HepG2 (cell line): Measurements from ENCODE around the gene RABGAP1. TPM values are rescaled to one million over a fixed set of nuclear protein-coding genes. Genes with fewer than 3 reads are reported as not detected.
A peak's percentile ranks its signal among the peaks of the same experiment; 100 is the strongest.

ENCODE experiments used
- ATAC-seq: fragments of 200-7000 bp; cut with Tn5 transposase; 3 replicates; pipeline ENCODE4 v1.9.1; 2020; ENCODE audit warnings: mild to moderate bottlenecking, moderate library complexity
- BruUV-seq: library from RNA; stranded (reverse); fragments of 400-500 nt; replicated peaks from 2 replicates; lab custom pipeline; 2021; lab: Mats Ljungman, UMichigan
- CTCF ChIA-PET: fragments of 300-600 bp; formaldehyde crosslinking; extraction: SDS; loops from one replicate; lab custom pipeline; 2021; ENCODE audit warnings: low total read pairs, inconsistent platforms, low intra/inter-chr PET ratio; lab: Yijun Ruan, JAX
- POLR2A ChIA-PET: fragments of 350-600 bp; sonication (Branson Sonifier 250); formaldehyde crosslinking; loops from one replicate; lab custom pipeline; 2020; ENCODE audit warnings: antibody characterized with exemption, inconsistent platforms; lab: Yijun Ruan, JAX
- DNase-seq: peaks from one replicate; pipeline ENCODE4 v3.0.0-alpha.2; 2015; ENCODE audit warnings: low spot score
- FAIRE-seq: peaks from 3 replicates; lab custom pipeline; 2011; peaks lifted over from hg19 to GRCh38; lab: Jason Lieb, UNC
- H2AFZ ChIP-seq: one replicate; pipeline ENCODE4 v1.6.1; 2011; ENCODE audit warnings: low read length, inconsistent platforms
- H3K27ac ChIP-seq: fragments of 300-600 bp; 3 replicates; pipeline ENCODE4 v1.8.0; 2011; ENCODE audit warnings: mixed run types, mild to moderate bottlenecking, mixed read lengths, low read length, inconsistent platforms; ENCODE audit not compliant: insufficient read depth; ENCODE audit errors: extremely low read length
- H3K27me3 ChIP-seq, 2 experiments: fragments of 200-600 bp in 1 of 2; 2 replicates in 1 of 2; 3 replicates in 1 of 2; pipeline versions ENCODE4 v1.6.0 to v1.8.0; 2011; ENCODE audit warnings: low read length in 2 of 2, mild to moderate bottlenecking in 2 of 2, moderate library complexity in 2 of 2, inconsistent platforms in 1 of 2; ENCODE audit not compliant: insufficient read depth in 2 of 2, control insufficient read depth in 1 of 2
- H3K36me3 ChIP-seq, 2 experiments: fragments of 200-600 bp in 1 of 2; replicated peaks in 1 of 2; 2 replicates in 1 of 2; 3 replicates in 1 of 2; pipeline versions ENCODE4 v1.5.1 to v1.8.0; 2011; ENCODE audit warnings: low read length in 2 of 2, inconsistent platforms in 1 of 2; ENCODE audit not compliant: insufficient read depth in 2 of 2, control insufficient read depth in 1 of 2
- H3K4me1 ChIP-seq: 2 replicates; pipeline ENCODE4 v1.5.1; 2012; ENCODE audit warnings: low read length, inconsistent platforms; ENCODE audit not compliant: insufficient read depth
- H3K4me2 ChIP-seq: 2 replicates; pipeline ENCODE4 v1.6.0; 2011; ENCODE audit warnings: low read depth, low read length, inconsistent platforms
- H3K4me3 ChIP-seq, 3 experiments: fragments of 200-600 bp in 1 of 3; sonication (generic), shearing (Covaris generic) in 1 of 3; replicated peaks in 1 of 3; 2 replicates each; pipeline ENCODE4 v1.5.1; 2011 to 2016; ENCODE audit warnings: low read length in 3 of 3, inconsistent platforms in 2 of 3, low read depth in 2 of 3, mild to moderate bottlenecking in 2 of 3, control low read depth in 1 of 3, mixed read lengths in 1 of 3; ENCODE audit not compliant: insufficient read depth in 1 of 3
- H3K79me2 ChIP-seq: one replicate; pipeline ENCODE4 v1.6.1; 2011; ENCODE audit warnings: low read length, inconsistent platforms; ENCODE audit not compliant: insufficient read depth
- H3K9ac ChIP-seq: 2 replicates; pipeline ENCODE4 v1.6.0; 2011; ENCODE audit warnings: mild to moderate bottlenecking, low read depth, low read length, inconsistent platforms; ENCODE audit not compliant: insufficient read depth
- H3K9me3 ChIP-seq: 2 replicates; pipeline ENCODE4 v1.5.1; 2012; ENCODE audit warnings: mild to moderate bottlenecking, low read length
- H4K20me1 ChIP-seq: 2 replicates; pipeline ENCODE4 v1.6.0; 2011; ENCODE audit warnings: inconsistent platforms, mild to moderate bottlenecking, low read length, moderate library complexity; ENCODE audit not compliant: insufficient read depth
- FIP1L1 ChIP-seq: fragments of 200-400 bp; formaldehyde crosslinking; IDR thresholded peaks from 2 replicates; pipeline ENCODE4 v1.6.1; 2018; ENCODE audit warnings: low read depth, mild to moderate bottlenecking, low read length, moderate library complexity, borderline replicate concordance; ENCODE audit not compliant: insufficient read depth
- GABPB1 ChIP-seq: IDR thresholded peaks from 2 replicates; pipeline ENCODE4 v1.6.1; 2016; ENCODE audit warnings: mild to moderate bottlenecking, missing genetic modification reagents, moderate library complexity, missing compliant biosample characterization
- ISL2 ChIP-seq: sonication (generic); formaldehyde crosslinking; IDR thresholded peaks from 2 replicates; pipeline ENCODE4 v1.5.0; 2020; ENCODE audit warnings: missing genetic modification reagents
- JDP2 ChIP-seq: sonication (generic); formaldehyde crosslinking; IDR thresholded peaks from 2 replicates; pipeline ENCODE4 v1.8.1; 2022; ENCODE audit warnings: missing genetic modification reagents, borderline replicate concordance
- MAX ChIP-seq: IDR thresholded peaks from 2 replicates; pipeline ENCODE4 v1.6.1; 2012; ENCODE audit warnings: inconsistent platforms
- MTF1 ChIP-seq: sonication (generic); formaldehyde crosslinking; IDR thresholded peaks from 2 replicates; pipeline ENCODE4 v1.5.0; 2020; ENCODE audit warnings: missing genetic modification reagents
- PHF8 ChIP-seq: sonication (generic); formaldehyde crosslinking; IDR thresholded peaks from 2 replicates; pipeline ENCODE4 v1.5.0; 2020; ENCODE audit warnings: missing genetic modification reagents
- SCMH1 ChIP-seq: sonication (generic); formaldehyde crosslinking; IDR thresholded peaks from 2 replicates; pipeline ENCODE4 v1.9.0; 2021; ENCODE audit warnings: missing genetic modification reagents, mild to moderate bottlenecking, borderline replicate concordance
- SRSF1 ChIP-seq: fragments of 200-400 bp; formaldehyde crosslinking; optimal IDR thresholded peaks from 2 replicates; pipeline ENCODE3; 2017; ENCODE audit warnings: mild to moderate bottlenecking, low read depth, low read length, moderate library complexity
- TARDBP ChIP-seq: sonication (generic); formaldehyde crosslinking; IDR thresholded peaks from 2 replicates; pipeline ENCODE4 v1.8.0; 2022; ENCODE audit warnings: mild to moderate bottlenecking, missing genetic modification reagents
- U2AF1 ChIP-seq: fragments of 200-400 bp; formaldehyde crosslinking; optimal IDR thresholded peaks from 2 replicates; pipeline ENCODE3; 2017; ENCODE audit warnings: mild to moderate bottlenecking, low read depth, low read length
- U2AF2 ChIP-seq: fragments of 200-400 bp; formaldehyde crosslinking; IDR thresholded peaks from 2 replicates; pipeline ENCODE4 v1.6.1; 2017; ENCODE audit warnings: low read depth, mild to moderate bottlenecking, low read length
- YEATS2 ChIP-seq: sonication (generic); formaldehyde crosslinking; IDR thresholded peaks from 2 replicates; pipeline ENCODE4 v1.4.0; 2020; ENCODE audit warnings: missing genetic modification reagents, borderline replicate concordance
- ZBTB38 ChIP-seq: sonication (generic); formaldehyde crosslinking; IDR thresholded peaks from 2 replicates; pipeline ENCODE4 v1.5.1; 2020; ENCODE audit warnings: mild to moderate bottlenecking, missing genetic modification reagents
- ZKSCAN1 ChIP-seq: fragments of 150-350 bp; IDR thresholded peaks from 2 replicates; pipeline ENCODE4 v1.6.1; 2014; ENCODE audit warnings: low read length
- ZNF251 ChIP-seq: sonication (generic); formaldehyde crosslinking; IDR thresholded peaks from 2 replicates; pipeline ENCODE4 v1.9.0; 2021; ENCODE audit warnings: mild to moderate bottlenecking, missing genetic modification reagents
- ZNF317 ChIP-seq: sonication (generic); formaldehyde crosslinking; IDR thresholded peaks from 2 replicates; pipeline ENCODE4 v1.5.0; 2020; ENCODE audit warnings: mild to moderate bottlenecking, missing genetic modification reagents
- ZNF431 ChIP-seq: sonication (generic); formaldehyde crosslinking; IDR thresholded peaks from 2 replicates; pipeline ENCODE4 v1.9.0; 2022; ENCODE audit warnings: missing genetic modification reagents, low read depth, mild to moderate bottlenecking, borderline replicate concordance
- ZSCAN29 ChIP-seq: sonication (generic); formaldehyde crosslinking; conservative IDR thresholded peaks from 2 replicates; pipeline ENCODE4 v1.4.0; 2020; ENCODE audit warnings: mild to moderate bottlenecking, missing genetic modification reagents
- WGBS: methylation state at CpG from one replicate; pipeline ENCODE4 v1.1.6; 2017; ENCODE audit warnings: low lambda C conversion rate; 5-methylcytosine and 5-hydroxymethylcytosine counted together
- in situ Hi-C: cut with HindIII; loops from 2 replicates; pipeline ENCODE4 v1.10.0; 2017; ENCODE audit warnings: low pct_unique_long_range_greater_than_20kb; ENCODE audit not compliant: extremely low pct_ligation_motif_present
- intact Hi-C: fragments of 100-400 bp; cut with micrococcal nuclease; formaldehyde crosslinking; loops from one replicate; pipeline ENCODE4 v1.10.0; 2022; ENCODE audit not compliant: unreplicated experiment
- polyA plus RNA-seq, 8 experiments: library from polyadenylated mRNA; depleted of rRNA in 3 of 8; stranded (reverse) in 7 of 8; unstranded in 1 of 8; fragments of >200 nt; fragmentation: Illumina TruSeq in 4 of 8; extraction: Trizol in 4 of 8; gene quantifications; 2 replicates each; pipeline versions ENCODE4 v1.2.1 to v1.2.3, GENCODE V29; 2011 to 2016; ENCODE audit warnings: low read depth in 4 of 8, missing spikeins in 1 of 8, mixed read lengths in 1 of 8; ENCODE audit not compliant: insufficient read depth in 1 of 8
- total RNA-seq, 5 experiments: library from RNA; depleted of rRNA; stranded (reverse); fragments of >200 nt; fragmentation: Illumina TruSeq; extraction: Trizol; gene quantifications; 2 replicates each; pipeline ENCODE4 v1.2.3, GENCODE V29; 2016; ENCODE audit warnings: low read depth in 1 of 5
- TF ChIP-seq, protein P1 (sequence below): sonication (generic); formaldehyde crosslinking; IDR thresholded peaks from 2 replicates; pipeline ENCODE4 v1.4.0; 2020; ENCODE audit warnings: missing genetic modification reagents
- TF ChIP-seq, protein P2 (sequence below): sonication (generic); formaldehyde crosslinking; conservative IDR thresholded peaks from 2 replicates; pipeline ENCODE4 v1.4.0; 2020; ENCODE audit warnings: mild to moderate bottlenecking, missing genetic modification reagents, moderate library complexity

Gene RABGAP1
- total and polyA plus RNA-seq, 2 of the 13 experiments (the other 11 are each of a cell fraction or from before 2014, with no cell fraction given) = 19.1 to 19.3 TPM

GRCh38 chr9:122936464-122936863, 4.4 kb upstream of the RABGAP1 start:
- Histone ChIP-seq H3K27me3 (peaks cover 0 to 2% of the 10 kb centered on the region in 2 experiments; a peak in 1 of 5 replicates), H3K4me1 (peaks cover 45% of the 10 kb centered on the region), H3K27ac (peak overlapping the region; percentile 73), H4K20me1 (no peaks in the 10 kb centered on the region), H3K36me3 (peaks cover 0 to 8% of the 10 kb centered on the region in 2 experiments; a peak in 2 of 5 replicates), H3K9me3 (no peaks in the 10 kb centered on the region), H3K9ac (peak overlapping the region; percentile 33; the same call in 1 of the 2 replicates), H3K4me3 (peak overlapping the region in 2 of 3 experiments; percentile 7 to 14; a peak in 3 of 6 replicates), H3K4me2 (peak overlapping the region; percentile 63), H2AFZ (no peak overlapping the region), H3K79me2 (peaks cover 40% of the 10 kb centered on the region)
- 6% methylated on average over 5 of the region's 5 CpGs for WGBS
- intact Hi-C loops (loop anchor here (1.0 kb wide), 1 partner anchor 31 kb away; the partner anchor contains the start of gene RC3H2), in situ Hi-C loops (no loop called here)
- peak; percentile 64 for ATAC-seq
- POLR2A ChIA-PET = interaction anchor here (1.4 to 2.6 kb wide), 2 partner anchors 23 to 32 kb away, joined by 7 to 20 read pairs; partner anchors contain the start of genes RC3H2 and ZBTB6
- CTCF ChIA-PET = no interaction called here
- DNase-seq = peak; percentile 84
- FAIRE-seq = peak; percentile 76
- no TSS peak for BruUV-seq
- TF ChIP-seq, protein P1, sequence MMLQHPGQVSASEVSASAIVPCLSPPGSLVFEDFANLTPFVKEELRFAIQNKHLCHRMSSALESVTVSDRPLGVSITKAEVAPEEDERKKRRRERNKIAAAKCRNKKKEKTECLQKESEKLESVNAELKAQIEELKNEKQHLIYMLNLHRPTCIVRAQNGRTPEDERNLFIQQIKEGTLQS = no peak
- TF ChIP-seq, protein P2, sequence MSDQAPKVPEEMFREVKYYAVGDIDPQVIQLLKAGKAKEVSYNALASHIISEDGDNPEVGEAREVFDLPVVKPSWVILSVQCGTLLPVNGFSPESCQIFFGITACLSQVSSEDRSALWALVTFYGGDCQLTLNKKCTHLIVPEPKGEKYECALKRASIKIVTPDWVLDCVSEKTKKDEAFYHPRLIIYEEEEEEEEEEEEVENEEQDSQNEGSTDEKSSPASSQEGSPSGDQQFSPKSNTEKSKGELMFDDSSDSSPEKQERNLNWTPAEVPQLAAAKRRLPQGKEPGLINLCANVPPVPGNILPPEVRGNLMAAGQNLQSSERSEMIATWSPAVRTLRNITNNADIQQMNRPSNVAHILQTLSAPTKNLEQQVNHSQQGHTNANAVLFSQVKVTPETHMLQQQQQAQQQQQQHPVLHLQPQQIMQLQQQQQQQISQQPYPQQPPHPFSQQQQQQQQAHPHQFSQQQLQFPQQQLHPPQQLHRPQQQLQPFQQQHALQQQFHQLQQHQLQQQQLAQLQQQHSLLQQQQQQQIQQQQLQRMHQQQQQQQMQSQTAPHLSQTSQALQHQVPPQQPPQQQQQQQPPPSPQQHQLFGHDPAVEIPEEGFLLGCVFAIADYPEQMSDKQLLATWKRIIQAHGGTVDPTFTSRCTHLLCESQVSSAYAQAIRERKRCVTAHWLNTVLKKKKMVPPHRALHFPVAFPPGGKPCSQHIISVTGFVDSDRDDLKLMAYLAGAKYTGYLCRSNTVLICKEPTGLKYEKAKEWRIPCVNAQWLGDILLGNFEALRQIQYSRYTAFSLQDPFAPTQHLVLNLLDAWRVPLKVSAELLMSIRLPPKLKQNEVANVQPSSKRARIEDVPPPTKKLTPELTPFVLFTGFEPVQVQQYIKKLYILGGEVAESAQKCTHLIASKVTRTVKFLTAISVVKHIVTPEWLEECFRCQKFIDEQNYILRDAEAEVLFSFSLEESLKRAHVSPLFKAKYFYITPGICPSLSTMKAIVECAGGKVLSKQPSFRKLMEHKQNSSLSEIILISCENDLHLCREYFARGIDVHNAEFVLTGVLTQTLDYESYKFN = peak; percentile 82
- TF ChIP-seq YEATS2 (CRISPR knock-in tag) = peak; percentile 21; the same call in 1 of the 2 replicates
- no peak for TF ChIP-seq JDP2 (CRISPR knock-in tag)
- peak; percentile 78 for TF ChIP-seq MAX
- no peak for TF ChIP-seq TARDBP (CRISPR knock-in tag)
- TF ChIP-seq U2AF2 = no peak
- no peak for TF ChIP-seq MTF1 (CRISPR knock-in tag)
- 0 out of 2 replicates have a peak, but pooled peaks have one; percentile 37 for TF ChIP-seq ZBTB38 (CRISPR knock-in tag)
- TF ChIP-seq ISL2 (CRISPR knock-in tag) = 0 out of 2 replicates have a peak, but pooled peaks have one; percentile 53
- TF ChIP-seq SRSF1 = no peak
- TF ChIP-seq ZSCAN29 (CRISPR knock-in tag) = no peak
- TF ChIP-seq U2AF1 = no peak
- TF ChIP-seq FIP1L1 = no peak
- TF ChIP-seq ZKSCAN1 = no peak
- peak; percentile 25; the same call in 1 of the 2 replicates for TF ChIP-seq GABPB1
- TF ChIP-seq ZNF251 (CRISPR knock-in tag) = no peak
- TF ChIP-seq ZNF317 (CRISPR knock-in tag) = peak; percentile 87
- TF ChIP-seq ZNF431 = no peak
- TF ChIP-seq PHF8 (CRISPR knock-in tag) = no peak
- no peak for TF ChIP-seq SCMH1 (CRISPR knock-in tag)
